Superior temporal gyrus (tissue), 1 donor: ENCODE data around the gene RXFP1.

Experiments
- DNase-seq: peaks from one replicate; pipeline ENCODE4 v3.0.0-alpha.2; 2016; ENCODE audit errors: extremely low spot score

The RXFP1 gene

GRCh38 chr4:158671915-158672806, 150.5 kb downstream of the RXFP1 start, which contains the start of gene ETFDH:
ETFDH (plus strand) TSS chr4:158672296; CDS start chr4:158672457, 161 bp downstream.
- DNase-seq: peak; percentile 99

GRCh38 chr4:158673633-158674032, 152.0 kb downstream of the RXFP1 start:
- DNase-seq: no peak

GRCh38 chr4:158676076-158676475, 154.4 kb downstream of the RXFP1 start:
- DNase-seq: no peak

GRCh38 chr4:158678767-158679166, 157.1 kb downstream of the RXFP1 start:
- DNase-seq: no peak

- DNase-seq: no peak
Observed at GRCh38 chr4:158681629-158682028, 159.9 kb downstream of the RXFP1 start.

GRCh38 chr4:158682066-158682465, 160.4 kb downstream of the RXFP1 start:
- DNase-seq: no peak

GRCh38 chr4:158688813-158689212, 167.1 kb downstream of the RXFP1 start:
- no peak for DNase-seq
